Heart left ventricle (tissue), 16 donors: Measurements from ENCODE around the gene ELF4. TPM values are rescaled to one million over a fixed set of nuclear protein-coding genes. Genes with fewer than 3 reads are reported as not detected.
"Not testable (repeated sequence)": the region's sequence is repeated elsewhere in the genome, so short reads cannot be mapped to it uniquely, and the experiment has no call there.

Experiments
- ATAC-seq, 4 donors: fragments of 200-7000 bp; cut with Tn5 transposase; one replicate each; pipeline ENCODE4 v1.9.1; 2020 to 2022; ENCODE audit warnings: moderate library complexity in 4 of 4, mild to moderate bottlenecking in 3 of 4, moderate number of reproducible peaks in 1 of 4
- DNase-seq, 5 donors: peaks; one replicate each; pipeline ENCODE4 v3.0.0-alpha.2; 2020
- H3K27ac ChIP-seq, 12 donors: fragments of 200-600 bp; sonication (generic) in 4 of 12; one replicate each; pipeline versions ENCODE4 v1.5.0 to v1.8.0; 2016 to 2022; ENCODE audit warnings: mild to moderate bottlenecking in 2 of 12
- H3K27me3 ChIP-seq, 9 donors: fragments of 200-600 bp; sonication (generic) in 2 of 9; one replicate each; pipeline versions ENCODE4 v1.5.1 to v1.8.0; 2016 to 2022; ENCODE audit warnings: mild to moderate bottlenecking in 3 of 9
- H3K36me3 ChIP-seq, 9 donors: fragments of 200-600 bp; sonication (generic) in 2 of 9; one replicate each; pipeline versions ENCODE4 v1.5.0 to v1.8.0; 2018 to 2022; ENCODE audit warnings: mild to moderate bottlenecking in 2 of 9
- H3K4me1 ChIP-seq, 12 donors: fragments of 200-600 bp; sonication (generic) in 4 of 12; one replicate each; pipeline versions ENCODE4 v1.5.0 to v1.8.0; 2016 to 2022; ENCODE audit warnings: mild to moderate bottlenecking in 3 of 12
- H3K4me3 ChIP-seq, 12 donors: fragments of 200-600 bp; sonication (generic) in 4 of 12; one replicate each; pipeline versions ENCODE4 v1.5.0 to v1.8.0; 2017 to 2022; ENCODE audit warnings: mild to moderate bottlenecking in 9 of 12, moderate library complexity in 4 of 12
- H3K9me3 ChIP-seq, 12 donors: fragments of 200-600 bp; sonication (generic) in 4 of 12; one replicate each; pipeline versions ENCODE4 v1.5.0 to v1.8.0; 2016 to 2022; ENCODE audit warnings: mild to moderate bottlenecking in 1 of 12
- CTCF ChIP-seq, 12 donors: fragments of 200-600 bp; sonication (generic) in 4 of 12; IDR thresholded peaks; one replicate each; pipeline versions ENCODE4 v1.5.0 to v1.8.0; 2018 to 2022; ENCODE audit warnings: antibody characterized with exemption in 12 of 12, mild to moderate bottlenecking in 5 of 12
- POLR2A ChIP-seq, 2 donors: fragments of 450-650 bp; IDR thresholded peaks; one replicate each; pipeline ENCODE4 v1.6.1; 2017; ENCODE audit warnings: antibody characterized with exemption in 2 of 2, mild to moderate bottlenecking in 2 of 2, moderate library complexity in 2 of 2
- WGBS, 4 donors: extraction: QIAGEN DNeasy Blood & Tissue Kit in 2 of 4; methylation state at CpG; one replicate each; pipeline versions ENCODE4 v1.1.5 to v1.1.7; 2013 to 2018; 5-methylcytosine and 5-hydroxymethylcytosine counted together
- intact Hi-C, 10 donors: fragments of 100-400 bp; cut with DNase I; formaldehyde crosslinking; loops; one replicate each; pipeline versions ENCODE4 v1.11.1 to v1.14.2; 2022
- polyA plus RNA-seq, 2 donors: library from polyadenylated mRNA; stranded (reverse); fragments of 200-250 nt; gene quantifications; one replicate each; pipeline ENCODE4 v1.2.3, GENCODE V29; 2013
- total RNA-seq, 9 donors: library from RNA; depleted of rRNA in 2 of 9; stranded (reverse); fragments of >200 nt in 2 of 9; fragmentation: NEBNext Ultra II Directional in 3 of 9; extraction: Animal tissue kit (Norgen Biotek cat#: 25700) in 3 of 9; gene quantifications; one replicate each; pipeline versions ENCODE4 v1.1.0 to v1.2.4, GENCODE V29; 2016 to 2023
- donor health status: ischemic (EF 13 %, LVEDD 7.1; RV severe dilation, severe dysfunction).
- donor health status: healthy with polysubstance abuse.
- donor health status: DM: no; HTN: yes; CAD: no.
- donor health status: DM: no; HTN: no; CAD: no.
- donor health status: ischemic (EF 25% LVEDD 6.9; RV normal size, moderate dysfunction).
- donor health status: ischemic (EF 25% LVEDD 5.7; RV mildly dilated, moderate dysfunction).
- donor health status: healthy.
- donor health status: DM: yes; HTN: yes; CAD: no.
- donor health status: ischemic (EF 35%, LVEDD 5.7; RV mildly dilated, moderate dysfunction).
- donor health status: nonischemic (EF 11% LVEDD 7.7; RV severe dilation, severe dysfunction).
- donor health status: DM: yes; HTN: yes; CAD: no.
- donor health status: PGD.
- donor health status: ischemic (EF 29% LVEDD 5.4; RV normal size, mild dysfunction).
- donor health status: nonischemic (EF 23%, LVEDD 6.1; RV moderate dilation, normal function).

The ELF4 gene
- total and polyA plus RNA-seq, 11 donors: 1.3 to 13.7 (median 3.2) TPM

- Histone ChIP-seq H3K9me3 (no peaks in the 10 kb centered on the region), H3K4me1 (peaks cover 0 to 30% (median 6%) of the 10 kb centered on the region in 12 donors), H3K36me3 (no peaks in the 10 kb centered on the region), H3K4me3 (no peak overlapping the region), H3K27me3 (peaks cover 0 to 9% (median 0%) of the 10 kb centered on the region in 9 donors), H3K27ac (peak overlapping the region in 10 of 12 donors; percentile 1 to 88 (median 46))
- TF ChIP-seq POLR2A (IDR thresholded peaks at IDR 0.05) (no peak), CTCF (IDR thresholded peaks at IDR 0.05) (no peak)
- DNase-seq (no peak), ATAC-seq (no peak)
- 46 to 69% (median 54%) methylated on average over 13 to 14 of the region's 14 CpGs for WGBS, 4 donors
- intact Hi-C loops: loop anchor here in 3 of 10 donors (2.0 to 5.0 kb wide), 2 partner anchors 37 to 39 kb away; no protein-coding TSS in a partner anchor
Observed at GRCh38 chrX:130119312-130119898, 9.1 kb upstream of the ELF4 start.

- intact Hi-C loops: loop anchor here in 3 of 10 donors (2.0 to 5.0 kb wide), 2 partner anchors 36 to 38 kb away; no protein-coding TSS in a partner anchor
- DNase-seq (no peak), ATAC-seq (peak in 1 of 4 donors; percentile 2)
- WGBS, 4 donors: 46 to 71% (median 60%) methylated on average over 21 of the region's 21 CpGs
- Histone ChIP-seq H3K36me3 (no peaks in the 10 kb centered on the region), H3K9me3 (no peaks in the 10 kb centered on the region), H3K4me1 (peaks cover 0 to 30% (median 6%) of the 10 kb centered on the region in 12 donors), H3K4me3 (peak overlapping the region in 2 of 12 donors; percentile 7 to 13), H3K27ac (peak overlapping the region in 10 of 12 donors; percentile 1 to 88 (median 46)), H3K27me3 (peaks cover 0 to 9% (median 0%) of the 10 kb centered on the region in 9 donors)
- TF ChIP-seq CTCF (IDR thresholded peaks at IDR 0.05) (no peak), POLR2A (IDR thresholded peaks at IDR 0.05) (no peak)
Observed at GRCh38 chrX:130118441-130119311, 8.4 kb upstream of the ELF4 start.

- Histone ChIP-seq H3K27ac (no peak overlapping the region), H3K36me3 (no peaks in the 10 kb centered on the region), H3K4me3 (no peak overlapping the region), H3K27me3 (peaks cover 0 to 9% (median 0%) of the 10 kb centered on the region in 9 donors), H3K9me3 (no peaks in the 10 kb centered on the region), H3K4me1 (peaks cover 0 to 30% (median 6%) of the 10 kb centered on the region in 12 donors)
- WGBS, 4 donors: 78 to 96% (median 89%) methylated on average over 7 of the region's 7 CpGs
- TF ChIP-seq POLR2A (IDR thresholded peaks at IDR 0.05) (no peak), CTCF (IDR thresholded peaks at IDR 0.05) (no peak)
- intact Hi-C loops: loop anchor here in 1 of 10 donors (5.0 kb wide), 1 partner anchor 35 kb away; no protein-coding TSS in a partner anchor
- ATAC-seq: no peak
- DNase-seq: no peak
Observed at GRCh38 chrX:130117166-130117565, 6.9 kb upstream of the ELF4 start.

- whole genome bisulfite sequencing, 4 donors: 88 to 97% (median 91%) methylated on average over 10 of the region's 10 CpGs
- H3K4me1 ChIP-seq: peaks cover 0 to 23% (median 1%) of the 10 kb centered on the region in 12 donors
- H3K9me3 ChIP-seq, H3K36me3 ChIP-seq, DNase-seq, H3K27me3 ChIP-seq, H3K27ac ChIP-seq, ATAC-seq, H3K4me3 ChIP-seq: not testable (repeated sequence)
- intact Hi-C loops: loop anchor here in 1 of 10 donors (5.0 kb wide), 1 partner anchor 33 kb away; no protein-coding TSS in a partner anchor
Observed at GRCh38 chrX:130115119-130115885, 5.0 kb upstream of the ELF4 start.
